GM18498 (cell line): Measurements from ENCODE around the gene GUCA2B.

Source experiments
- ATAC-seq: cut with Tn5 transposase; IDR thresholded peaks from one replicate; pipeline ENCODE4 v1.9.1; 2021; ENCODE audit warnings: mild to moderate bottlenecking, moderate library complexity; ENCODE audit not compliant: unreplicated experiment

Gene GUCA2B

DNA sequence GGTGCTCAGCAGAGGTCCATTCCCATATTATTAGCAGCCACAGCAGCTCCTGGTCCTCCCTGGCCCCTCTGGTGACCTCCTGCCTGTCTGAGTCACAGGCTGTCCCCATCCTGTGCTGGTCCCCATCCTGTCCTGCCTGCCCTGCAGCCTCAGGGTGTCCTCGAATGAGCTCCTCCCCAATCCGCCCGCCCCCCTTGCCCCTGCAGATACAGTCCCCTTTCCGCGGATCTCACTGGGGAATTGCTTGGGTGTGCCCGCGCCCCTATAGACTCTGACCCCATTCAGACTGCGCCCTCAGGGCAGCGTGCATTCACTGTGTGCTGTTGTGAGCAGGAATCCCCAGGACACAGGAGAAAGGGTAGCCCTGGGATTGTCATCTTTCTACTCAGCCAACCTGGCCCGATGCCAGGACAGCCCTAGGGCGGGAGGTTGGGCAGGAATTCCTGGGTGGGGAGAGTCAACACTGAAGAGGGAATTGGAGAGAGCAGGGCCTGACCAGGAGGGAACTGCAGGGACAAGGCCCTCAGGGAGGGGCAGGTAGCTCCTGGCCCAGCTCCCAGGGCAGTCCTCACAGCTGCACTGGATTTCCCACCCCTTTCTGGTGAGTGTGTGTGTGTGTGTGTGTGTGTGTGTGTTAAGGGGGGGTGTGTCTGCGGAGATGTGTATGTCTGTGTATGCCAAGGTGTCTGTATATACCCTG lies 12.5 kb downstream of the GUCA2B start:
- no peak for ATAC-seq

DNA sequence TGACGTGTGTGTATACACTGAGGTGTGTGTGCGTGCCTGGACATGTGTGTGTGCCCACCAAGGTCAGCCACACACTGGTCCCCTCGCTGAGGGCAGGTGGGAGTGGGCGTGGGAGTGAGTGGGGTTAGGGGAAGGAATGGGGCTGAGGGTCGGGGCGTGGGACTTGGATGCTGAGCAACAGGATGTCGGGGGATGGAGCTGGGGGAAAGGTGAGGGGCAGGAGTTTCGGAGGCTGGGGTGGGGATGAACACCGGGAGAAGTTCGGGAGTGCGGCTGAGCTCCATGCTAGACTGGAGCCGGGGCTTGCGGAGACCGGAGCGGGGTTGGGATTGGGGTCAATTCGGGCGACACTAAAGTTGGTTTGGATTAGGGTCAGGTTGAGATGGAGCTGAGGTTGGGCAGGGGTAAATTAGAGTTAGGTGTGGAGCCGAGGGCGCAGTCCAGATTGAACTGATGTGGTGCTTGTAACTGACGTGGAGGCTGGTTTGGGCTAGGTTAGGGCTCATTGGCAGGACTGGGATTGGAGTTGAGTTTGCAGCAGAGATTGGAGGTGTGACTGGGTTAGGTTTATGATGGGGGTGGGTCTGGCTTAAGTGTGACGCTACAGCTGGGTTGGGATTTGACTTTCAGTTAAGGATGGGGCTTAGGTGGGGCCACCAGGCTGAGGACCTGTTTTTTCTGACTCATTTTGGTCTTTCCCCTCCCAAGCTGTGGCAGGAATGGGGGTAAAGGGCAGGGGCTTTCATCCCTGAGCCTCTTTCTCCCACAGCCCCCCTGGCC lies 14.6 kb downstream of the GUCA2B start:
- ATAC-seq: no peak

DNA sequence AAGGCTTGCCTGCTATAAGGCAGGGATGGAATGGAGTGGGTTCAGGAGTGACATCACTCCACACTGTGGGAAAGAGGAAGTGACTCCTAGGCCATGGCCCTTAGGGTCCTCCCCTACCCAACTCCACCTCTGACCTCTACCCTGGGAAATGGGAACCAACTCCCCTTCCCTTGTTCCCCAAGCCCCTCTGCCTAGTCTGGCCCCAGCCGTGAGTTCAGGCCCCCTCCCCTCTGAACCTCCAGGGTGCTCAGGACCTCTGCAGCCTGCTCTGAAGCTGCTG lies 15.1 kb downstream of the GUCA2B start:
- no peak for ATAC-seq

DNA sequence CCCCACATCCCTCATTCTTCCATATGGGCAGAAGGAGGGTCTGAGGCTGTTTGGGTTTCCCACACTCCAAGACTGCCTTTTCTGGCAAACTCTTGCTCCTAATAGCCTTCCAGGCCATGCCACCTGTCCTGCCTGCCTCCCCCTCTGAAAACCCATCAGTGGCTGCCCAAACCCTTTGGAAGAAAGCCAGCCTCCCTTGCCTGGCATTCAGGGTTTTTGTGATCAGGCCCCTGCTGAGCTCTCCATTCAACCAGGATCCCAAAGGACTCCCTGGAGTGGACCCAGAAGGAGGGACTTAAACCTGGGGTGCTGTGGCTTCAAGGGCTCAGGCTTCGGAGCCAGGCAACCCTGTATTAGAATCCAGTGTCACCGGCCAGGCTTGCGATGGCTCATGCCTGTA lies 15.6 kb downstream of the GUCA2B start:
- ATAC-seq: no peak

DNA sequence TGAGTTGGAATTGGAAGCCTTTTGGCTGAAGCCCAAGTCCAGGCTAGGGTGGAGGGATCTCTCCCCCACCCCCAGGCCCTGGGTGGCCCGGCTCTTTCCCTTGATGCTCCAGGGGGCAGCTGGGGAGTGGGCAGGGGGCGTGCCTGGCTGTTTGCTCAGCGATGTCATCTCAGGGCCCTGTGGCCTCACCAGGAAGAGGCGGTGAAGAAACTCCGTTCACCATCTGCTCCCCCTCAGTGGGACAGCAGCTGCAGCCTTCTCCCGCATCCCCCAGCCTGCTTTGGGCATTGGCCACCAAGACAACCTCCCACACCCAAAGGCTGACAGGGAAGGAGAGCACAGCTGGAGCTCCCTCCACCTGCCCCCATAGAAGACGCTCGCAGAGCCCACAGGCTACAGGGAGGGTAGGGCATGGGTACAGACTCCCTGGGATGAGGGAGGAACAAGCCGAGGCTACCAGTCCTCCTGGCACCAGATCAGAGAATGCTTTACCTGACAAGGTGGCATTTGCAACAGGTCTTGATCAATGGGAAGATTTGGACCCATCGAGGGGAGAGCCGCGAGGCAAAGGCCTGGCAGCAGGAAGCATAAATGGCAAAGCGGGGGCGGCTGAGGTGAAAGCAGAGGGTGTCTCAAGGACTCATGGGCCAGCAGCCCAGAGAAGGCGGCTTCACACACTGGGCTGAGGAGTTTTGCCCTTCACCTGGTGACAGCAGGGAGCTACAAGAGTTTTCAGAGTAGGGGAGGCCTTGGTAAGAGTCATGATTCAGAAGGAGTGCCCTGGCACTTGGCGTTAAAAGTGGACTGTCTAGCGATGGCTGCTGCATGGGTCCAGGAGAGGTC lies 17.8 kb downstream of the GUCA2B start:
- ATAC-seq: no peak

DNA sequence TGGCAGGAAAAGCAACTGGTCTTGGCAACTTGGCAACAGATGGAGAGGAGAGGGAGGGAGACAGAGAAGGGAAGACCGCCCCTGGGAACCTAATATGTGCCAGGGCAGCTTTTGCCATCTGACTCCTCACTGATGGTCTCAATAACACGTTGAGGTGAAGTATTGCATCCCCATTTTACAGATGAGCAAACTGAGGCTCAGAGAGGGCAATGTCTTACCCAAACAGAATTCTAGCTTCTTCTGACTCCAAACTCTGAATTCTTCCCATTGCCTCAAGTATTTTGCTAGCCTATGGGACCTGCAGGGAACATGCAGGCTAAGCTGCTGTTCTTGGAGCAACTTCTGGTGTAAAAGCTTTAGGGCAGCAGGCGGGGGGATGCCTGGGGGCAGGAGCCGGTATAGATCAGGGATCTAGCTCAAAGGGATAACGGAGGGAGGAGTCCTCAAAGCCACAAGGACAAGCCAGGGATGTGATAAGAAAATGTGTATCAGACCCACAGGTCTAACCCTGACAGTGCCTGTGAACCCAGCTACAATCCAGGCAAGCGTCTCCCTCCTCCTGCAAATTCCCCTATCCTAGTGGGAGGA lies 18.6 kb downstream of the GUCA2B start:
- ATAC-seq: no peak

DNA sequence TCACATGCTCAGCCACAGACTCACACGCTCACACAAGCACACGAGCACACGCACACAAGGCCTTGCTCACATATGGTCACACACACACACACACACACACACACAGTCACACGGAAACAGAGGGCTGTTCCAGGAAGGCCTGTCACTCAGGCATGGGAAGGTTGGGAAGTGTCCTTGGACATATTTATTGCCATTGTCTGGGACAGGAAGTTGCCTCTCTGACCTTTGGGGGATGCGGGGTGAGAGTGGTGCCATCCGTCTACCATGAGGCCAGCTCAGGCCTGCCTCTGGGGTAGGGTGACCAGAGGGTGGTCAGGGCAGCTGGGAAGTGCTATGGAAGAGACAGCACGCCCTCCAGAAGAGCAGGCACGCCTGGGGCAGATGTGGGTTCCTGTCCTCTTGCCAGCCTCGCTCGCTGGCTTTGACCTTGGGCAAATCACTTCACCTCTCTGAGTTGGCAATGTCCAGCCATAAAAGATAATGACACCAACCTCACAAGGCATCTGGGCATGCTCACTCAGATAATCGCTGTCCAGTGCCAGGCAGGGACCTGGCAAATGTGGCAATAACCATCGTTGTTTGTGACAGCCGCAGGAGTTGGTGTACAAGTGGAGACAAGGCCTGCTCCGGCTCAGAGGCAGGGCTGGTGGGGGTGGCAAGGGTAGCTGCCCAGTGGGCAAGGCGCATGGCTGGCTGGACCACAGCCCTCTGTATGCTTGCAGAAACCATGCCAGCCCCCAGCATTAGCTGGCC lies 19.3 kb downstream of the GUCA2B start:
- no peak for ATAC-seq

DNA sequence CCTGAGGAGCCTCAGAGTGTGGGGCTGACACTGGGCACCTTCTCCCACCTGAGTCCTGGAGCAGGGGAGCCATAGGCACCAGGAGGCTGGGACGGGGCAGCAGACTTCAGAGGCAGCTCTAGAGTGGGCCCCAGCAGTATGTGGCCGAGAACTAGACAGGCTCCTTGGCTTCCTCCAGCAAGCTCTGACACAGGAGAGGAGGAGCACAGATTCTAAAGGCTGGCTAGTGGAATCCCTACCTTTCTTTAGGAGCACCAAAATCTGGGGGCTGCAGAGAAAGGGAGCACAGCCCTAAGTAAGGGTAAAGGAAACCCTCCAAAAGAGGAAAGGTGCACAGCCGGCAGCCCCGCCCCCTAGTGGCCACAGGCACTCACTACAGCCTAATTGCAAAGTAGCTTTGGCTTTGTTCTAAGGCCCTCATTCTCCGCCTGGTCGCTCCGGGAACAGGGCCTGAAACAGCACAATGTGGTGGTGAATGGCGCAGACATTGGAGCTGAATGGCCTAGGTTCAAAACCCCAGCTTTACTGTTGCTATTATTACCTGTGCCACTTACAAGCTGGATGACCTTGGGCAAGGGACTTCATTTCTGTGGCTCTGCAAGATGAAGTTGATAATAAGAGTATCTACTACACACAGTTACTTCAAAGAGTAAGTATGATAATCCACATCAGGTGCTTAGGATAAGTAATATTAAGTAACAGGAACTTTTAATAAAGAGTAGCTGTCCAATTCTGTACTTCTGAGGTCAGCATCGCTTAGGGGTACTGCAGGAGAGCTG lies 20.1 kb downstream of the GUCA2B start:
- no peak for ATAC-seq

DNA sequence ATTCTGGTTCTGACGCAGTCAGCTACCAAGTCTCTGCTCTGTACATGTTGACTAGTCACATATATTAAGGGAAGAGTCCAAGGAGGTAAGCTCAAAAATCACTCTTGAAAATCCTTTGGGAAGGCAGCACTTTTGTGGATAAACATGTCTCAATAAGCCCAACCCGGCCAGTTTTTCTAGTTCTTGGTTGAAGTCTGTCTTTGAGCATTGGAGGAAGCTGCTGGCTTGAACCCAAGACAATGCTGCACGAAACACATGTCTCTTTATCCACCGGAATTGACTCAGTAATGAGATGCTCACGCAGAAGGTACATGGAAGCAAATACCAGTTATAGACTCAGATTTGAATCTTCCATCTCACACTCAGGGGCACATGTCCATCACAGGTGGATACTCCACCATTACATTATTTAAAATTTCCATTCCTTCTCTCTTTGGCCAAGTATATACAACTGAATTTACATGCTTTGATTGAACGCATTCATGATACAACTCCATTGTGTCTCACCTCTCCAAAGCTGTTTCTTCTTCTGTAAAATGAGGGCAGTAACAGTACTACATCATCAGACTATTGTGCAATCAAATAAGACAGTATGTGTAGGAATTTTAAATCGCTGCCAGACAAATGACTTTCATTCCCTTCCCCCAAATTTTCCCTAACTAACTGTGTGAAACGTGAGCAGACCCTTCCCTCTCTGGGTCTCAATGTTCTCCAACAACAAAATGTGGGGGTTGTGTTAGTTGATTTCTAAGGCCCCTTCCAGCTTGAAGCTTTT lies 20.9 kb downstream of the GUCA2B start:
- no peak for ATAC-seq

DNA sequence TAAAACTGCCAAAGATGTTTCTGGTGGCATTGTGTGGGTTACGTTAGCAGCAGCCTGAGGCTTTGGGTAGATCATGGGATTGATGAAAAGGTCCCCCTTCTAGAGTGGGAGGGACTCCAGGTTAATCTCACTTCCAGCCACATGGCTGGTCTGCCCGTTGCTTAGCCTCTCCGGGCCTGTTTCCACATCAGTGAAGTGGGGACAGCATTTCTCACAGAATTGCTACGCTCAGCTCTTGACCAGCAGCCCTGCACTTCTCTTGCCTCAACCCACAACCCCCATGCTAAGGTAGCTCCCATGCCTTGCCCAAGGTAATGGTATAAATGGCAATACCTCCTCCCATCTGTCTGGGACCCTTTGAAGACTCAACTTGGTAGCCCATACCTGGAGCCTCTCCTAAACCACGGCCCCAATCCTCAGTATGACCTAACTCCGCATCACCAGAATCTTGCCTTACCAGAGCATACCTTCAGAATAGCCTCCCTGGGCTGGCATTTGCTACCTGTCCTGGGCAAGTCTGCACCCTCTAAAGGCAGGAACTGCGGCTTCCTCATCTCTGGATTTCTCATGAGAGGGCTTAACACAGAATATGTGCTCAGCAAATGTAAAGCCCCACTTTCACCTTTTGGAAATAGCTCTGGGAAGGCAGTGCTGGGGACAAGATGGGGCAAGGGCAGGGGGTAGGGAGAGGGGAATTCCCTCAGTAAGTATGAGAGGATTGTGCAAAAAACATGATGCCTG lies 22.3 kb downstream of the GUCA2B start:
- ATAC-seq: no peak

DNA sequence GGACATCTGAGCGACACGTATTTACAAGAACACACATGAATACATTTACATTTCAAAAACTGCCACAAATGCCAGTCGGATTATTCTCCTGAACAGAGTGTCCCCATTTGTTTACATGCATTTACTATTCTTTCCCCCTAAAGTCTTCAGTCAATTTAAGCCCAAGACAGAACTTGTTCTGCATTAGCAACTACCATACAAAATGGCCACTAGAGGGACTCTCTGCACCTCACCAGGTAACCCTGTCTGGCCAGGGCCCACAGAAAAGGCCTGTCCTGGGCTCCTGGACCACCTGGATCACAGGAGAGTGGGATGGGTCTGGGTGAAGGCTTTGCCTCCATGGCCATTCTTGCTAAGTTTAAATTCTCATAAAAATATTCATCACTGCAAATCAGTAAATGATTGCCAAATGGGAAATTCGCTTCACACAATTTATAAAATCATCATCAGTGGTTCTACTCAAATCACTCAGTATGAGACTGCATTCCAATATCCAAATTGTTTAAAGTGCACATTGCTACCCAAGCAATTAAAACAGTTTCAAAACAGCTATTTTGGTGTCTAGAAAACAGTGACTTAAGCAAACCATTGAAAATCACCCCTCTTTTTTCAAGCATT lies 23.8 kb downstream of the GUCA2B start:
- no peak for ATAC-seq

DNA sequence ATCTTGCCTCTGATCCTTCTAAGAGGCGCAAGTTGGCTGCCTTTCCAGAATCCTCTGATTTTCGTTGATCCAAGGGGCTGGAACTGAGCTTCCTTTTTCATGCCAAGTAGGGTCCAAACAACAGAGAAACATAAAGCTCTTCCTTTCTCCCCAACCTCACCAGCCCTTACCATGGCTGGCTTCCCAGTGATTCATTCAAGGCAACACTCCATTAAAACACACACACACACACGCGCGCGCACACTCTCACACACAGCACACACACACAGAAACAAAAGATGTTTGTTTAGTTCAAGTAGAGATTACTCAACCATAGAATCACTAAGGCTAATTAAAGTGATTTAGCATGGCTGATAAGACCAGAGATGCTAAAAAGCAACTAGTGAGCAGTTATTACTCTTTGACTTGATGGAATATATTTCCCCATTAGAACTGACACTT lies 24.4 kb downstream of the GUCA2B start:
- ATAC-seq: no peak

DNA sequence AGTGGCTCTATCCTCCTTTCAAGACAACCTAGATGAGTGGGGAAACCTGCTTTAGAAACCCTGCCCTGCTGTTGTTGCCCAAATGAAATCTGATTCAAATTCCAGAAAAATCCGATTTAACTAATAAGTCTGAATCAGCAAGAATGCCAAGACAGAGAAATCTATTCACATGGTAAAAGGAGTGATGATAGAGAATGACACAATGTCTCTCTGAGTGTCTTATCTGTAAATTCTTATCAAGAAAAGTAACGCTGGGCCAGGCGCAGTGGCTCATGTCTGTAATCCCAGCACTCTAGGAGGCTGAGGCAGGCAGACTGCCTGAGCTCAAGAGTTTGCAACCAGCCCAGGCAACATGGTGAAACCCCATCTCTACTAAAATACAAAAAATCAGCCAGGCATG lies 25.0 kb downstream of the GUCA2B start:
- ATAC-seq: no peak

DNA sequence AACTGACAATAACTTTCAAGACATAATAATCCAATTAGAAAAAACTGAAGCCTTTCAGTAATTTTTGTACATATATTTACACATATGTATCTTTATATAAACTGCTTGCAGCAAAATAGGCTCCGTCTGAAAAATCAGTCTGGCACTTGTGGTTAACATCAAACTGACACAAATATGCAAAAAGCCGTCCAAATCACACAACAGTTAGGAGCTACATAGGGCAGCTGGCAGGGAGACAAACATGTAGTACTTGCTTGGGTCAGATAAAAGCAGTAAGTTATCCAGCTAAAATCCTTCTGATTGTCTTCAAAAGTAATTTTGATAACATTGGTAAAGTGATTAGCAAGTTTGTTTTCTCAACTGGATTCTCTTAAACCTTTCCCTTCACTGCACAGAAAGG lies 26.1 kb downstream of the GUCA2B start:
- ATAC-seq: no peak

DNA sequence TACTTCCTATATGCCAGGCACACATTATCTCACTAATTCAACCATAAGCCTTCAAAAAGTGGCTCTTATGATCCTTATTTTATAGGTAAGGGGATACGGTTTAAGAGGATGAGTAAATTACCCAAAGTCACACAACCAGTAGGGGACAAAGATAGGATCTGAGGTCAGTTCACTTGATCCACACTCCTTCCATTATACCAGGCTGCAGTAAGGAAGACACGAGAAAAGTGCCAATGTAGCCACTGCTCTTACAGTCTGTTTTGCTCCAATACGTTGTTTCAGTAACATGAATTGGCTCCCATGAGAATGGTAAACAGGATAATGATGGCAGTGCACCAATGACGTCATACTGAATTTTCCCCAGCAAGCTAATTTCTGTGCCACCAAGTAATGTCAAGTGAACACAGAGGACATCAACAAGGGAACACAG lies 26.7 kb downstream of the GUCA2B start:
- no peak for ATAC-seq

DNA sequence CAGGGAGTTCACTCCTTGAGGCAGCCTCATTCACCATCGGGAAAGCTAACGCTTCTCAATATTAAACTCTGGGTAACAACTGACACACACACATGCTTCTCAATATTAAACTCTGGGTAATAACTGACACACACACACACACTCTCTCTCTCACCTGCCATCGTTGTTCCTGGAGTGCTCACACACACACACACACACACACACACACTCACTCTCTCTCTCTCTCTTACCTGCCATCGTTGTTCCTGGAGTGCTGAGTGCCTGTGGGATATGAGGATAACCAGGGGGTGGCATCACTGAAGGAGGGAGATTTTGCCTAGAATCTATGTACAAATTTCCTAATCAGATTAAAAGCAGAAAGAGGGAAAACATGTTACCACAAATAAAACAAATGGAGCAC lies 28.5 kb downstream of the GUCA2B start:
- ATAC-seq: no peak

DNA sequence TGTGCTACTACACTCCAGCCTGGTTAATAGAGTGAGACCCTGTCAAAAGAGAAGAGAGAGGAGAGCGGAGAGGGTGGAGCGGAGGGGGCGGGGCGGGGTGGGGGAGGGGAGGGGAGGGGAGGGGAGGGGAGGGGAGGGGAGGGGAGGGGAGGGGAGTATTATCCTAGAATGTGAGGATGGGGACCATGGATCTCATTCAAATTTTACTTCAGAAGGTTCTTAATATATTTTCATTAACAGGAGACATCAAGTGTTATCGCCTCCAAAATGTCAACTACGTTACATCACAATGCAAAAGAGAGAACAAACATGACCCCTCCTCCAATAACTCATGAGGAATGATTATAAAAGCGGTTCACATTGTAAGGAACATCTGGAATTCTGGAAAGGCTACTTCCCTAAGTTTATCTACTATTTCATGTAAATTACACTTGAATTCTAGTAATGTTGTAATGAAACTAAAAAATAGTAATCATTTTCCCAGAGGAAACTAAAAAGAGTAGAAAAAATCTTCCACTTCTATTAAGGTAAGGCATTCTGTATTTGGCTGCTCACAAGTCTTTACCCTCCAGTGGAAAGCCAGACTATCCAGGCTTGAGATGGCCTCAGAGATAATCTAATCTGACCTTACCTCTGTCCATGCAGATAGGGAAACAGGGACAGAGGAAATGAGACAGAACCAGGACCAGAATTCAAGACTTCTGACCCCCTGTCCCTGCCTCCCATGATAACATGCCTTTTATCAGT lies 30.2 kb downstream of the GUCA2B start:
- ATAC-seq: no peak

DNA sequence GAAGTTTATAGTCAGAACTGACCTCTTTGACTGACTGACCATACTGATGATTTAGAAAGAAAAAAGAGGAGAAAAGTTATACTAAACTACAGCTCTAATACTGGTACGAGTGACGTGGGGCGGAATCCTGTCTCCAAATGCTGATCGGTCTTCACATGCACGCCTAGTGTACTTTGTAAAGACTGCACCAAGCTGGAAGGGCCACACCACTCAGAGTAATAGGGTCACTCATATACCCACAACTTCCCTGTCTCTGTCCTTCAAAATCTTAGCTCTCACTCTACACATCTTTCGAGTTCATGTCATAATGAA lies 30.7 kb downstream of the GUCA2B start:
- ATAC-seq: no peak
